ENCODE measurements around the gene STK35. TPM values are rescaled to one million over a fixed set of nuclear protein-coding genes. Genes with fewer than 3 reads are reported as not detected.

Gene STK35
- total and polyA plus RNA-seq, 2 experiments from 2014 or later: 14.2 to 59.7 TPM

- no peak for DNase-seq (ENCODE audit: low spot score)
- no peaks in the 10 kb centered on the region for H3K27me3 ChIP-seq (ENCODE audit: insufficient read depth)
- no peaks in the 10 kb centered on the region for H3K36me3 Mint-ChIP-seq (ENCODE audit: low read depth)
- no peaks in the 10 kb centered on the region for H3K36me3 ChIP-seq (ENCODE audit: insufficient read depth)
- 0 out of 2 replicates have a peak, but pooled peaks cover 8% of the 10 kb centered on the region for H3K4me1 ChIP-seq (ENCODE audit: insufficient read depth)
- no peak overlapping the region for H3K27ac Mint-ChIP-seq
- H3K4me1 Mint-ChIP-seq: peaks cover 9% of the 10 kb centered on the region
- H3K4me3 ChIP-seq: no peak overlapping the region
- no peak for ATAC-seq
- no peaks in the 10 kb centered on the region for H3F3A ChIP-seq (replicated peaks; ENCODE audit: low read depth)
- no peak overlapping the region for H3K4me2 ChIP-seq
- H4K20me1 ChIP-seq (replicated peaks; ENCODE audit: insufficient read depth): no peaks in the 10 kb centered on the region
- H2AFZ ChIP-seq: no peak overlapping the region
- H3K9me3 Mint-ChIP-seq: no peaks in the 10 kb centered on the region
- no peaks in the 10 kb centered on the region for H3K79me2 ChIP-seq (replicated peaks; ENCODE audit: insufficient read depth)
- no peak for TF ChIP-seq STAT1 (IDR thresholded peaks at IDR 0.05; ENCODE audit: unreplicated experiment)
- TF ChIP-seq, protein P1, sequence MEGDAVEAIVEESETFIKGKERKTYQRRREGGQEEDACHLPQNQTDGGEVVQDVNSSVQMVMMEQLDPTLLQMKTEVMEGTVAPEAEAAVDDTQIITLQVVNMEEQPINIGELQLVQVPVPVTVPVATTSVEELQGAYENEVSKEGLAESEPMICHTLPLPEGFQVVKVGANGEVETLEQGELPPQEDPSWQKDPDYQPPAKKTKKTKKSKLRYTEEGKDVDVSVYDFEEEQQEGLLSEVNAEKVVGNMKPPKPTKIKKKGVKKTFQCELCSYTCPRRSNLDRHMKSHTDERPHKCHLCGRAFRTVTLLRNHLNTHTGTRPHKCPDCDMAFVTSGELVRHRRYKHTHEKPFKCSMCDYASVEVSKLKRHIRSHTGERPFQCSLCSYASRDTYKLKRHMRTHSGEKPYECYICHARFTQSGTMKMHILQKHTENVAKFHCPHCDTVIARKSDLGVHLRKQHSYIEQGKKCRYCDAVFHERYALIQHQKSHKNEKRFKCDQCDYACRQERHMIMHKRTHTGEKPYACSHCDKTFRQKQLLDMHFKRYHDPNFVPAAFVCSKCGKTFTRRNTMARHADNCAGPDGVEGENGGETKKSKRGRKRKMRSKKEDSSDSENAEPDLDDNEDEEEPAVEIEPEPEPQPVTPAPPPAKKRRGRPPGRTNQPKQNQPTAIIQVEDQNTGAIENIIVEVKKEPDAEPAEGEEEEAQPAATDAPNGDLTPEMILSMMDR (conservative IDR thresholded peaks at IDR 0.05; ENCODE audit: low read depth in 2 of 2): no peak
- no peak for TF ChIP-seq ZNF114 (CRISPR knock-in tag; IDR thresholded peaks at IDR 0.05)
- no peak for TF ChIP-seq NANOG (IDR thresholded peaks at IDR 0.05; ENCODE audit: borderline replicate concordance)
- TF ChIP-seq, protein P2, sequence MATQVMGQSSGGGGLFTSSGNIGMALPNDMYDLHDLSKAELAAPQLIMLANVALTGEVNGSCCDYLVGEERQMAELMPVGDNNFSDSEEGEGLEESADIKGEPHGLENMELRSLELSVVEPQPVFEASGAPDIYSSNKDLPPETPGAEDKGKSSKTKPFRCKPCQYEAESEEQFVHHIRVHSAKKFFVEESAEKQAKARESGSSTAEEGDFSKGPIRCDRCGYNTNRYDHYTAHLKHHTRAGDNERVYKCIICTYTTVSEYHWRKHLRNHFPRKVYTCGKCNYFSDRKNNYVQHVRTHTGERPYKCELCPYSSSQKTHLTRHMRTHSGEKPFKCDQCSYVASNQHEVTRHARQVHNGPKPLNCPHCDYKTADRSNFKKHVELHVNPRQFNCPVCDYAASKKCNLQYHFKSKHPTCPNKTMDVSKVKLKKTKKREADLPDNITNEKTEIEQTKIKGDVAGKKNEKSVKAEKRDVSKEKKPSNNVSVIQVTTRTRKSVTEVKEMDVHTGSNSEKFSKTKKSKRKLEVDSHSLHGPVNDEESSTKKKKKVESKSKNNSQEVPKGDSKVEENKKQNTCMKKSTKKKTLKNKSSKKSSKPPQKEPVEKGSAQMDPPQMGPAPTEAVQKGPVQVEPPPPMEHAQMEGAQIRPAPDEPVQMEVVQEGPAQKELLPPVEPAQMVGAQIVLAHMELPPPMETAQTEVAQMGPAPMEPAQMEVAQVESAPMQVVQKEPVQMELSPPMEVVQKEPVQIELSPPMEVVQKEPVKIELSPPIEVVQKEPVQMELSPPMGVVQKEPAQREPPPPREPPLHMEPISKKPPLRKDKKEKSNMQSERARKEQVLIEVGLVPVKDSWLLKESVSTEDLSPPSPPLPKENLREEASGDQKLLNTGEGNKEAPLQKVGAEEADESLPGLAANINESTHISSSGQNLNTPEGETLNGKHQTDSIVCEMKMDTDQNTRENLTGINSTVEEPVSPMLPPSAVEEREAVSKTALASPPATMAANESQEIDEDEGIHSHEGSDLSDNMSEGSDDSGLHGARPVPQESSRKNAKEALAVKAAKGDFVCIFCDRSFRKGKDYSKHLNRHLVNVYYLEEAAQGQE (IDR thresholded peaks at IDR 0.05; ENCODE audit: unreplicated experiment): no peak
- no peak for TF ChIP-seq EZH2 (IDR thresholded peaks at IDR 0.05; ENCODE audit: low read depth, unreplicated experiment)
- no peak for TF ChIP-seq CREB1 (CRISPR knock-in tag; IDR thresholded peaks at IDR 0.05; ENCODE audit: low read depth)
- no peak for TF ChIP-seq JUNB (IDR thresholded peaks at IDR 0.05; ENCODE audit: unreplicated experiment)
- 0 out of 2 replicates have a peak, but pooled peaks cover 2% of the 10 kb centered on the region for H3K9me2 ChIP-seq (ENCODE audit: insufficient read depth)
- peaks cover 15% of the 10 kb centered on the region for H3K27me3 Mint-ChIP-seq (ENCODE audit: insufficient read depth, low read depth, poor library complexity)
- no peak overlapping the region for H3K27ac ChIP-seq (ENCODE audit: low read depth)
- no peak overlapping the region for H3K4me3 Mint-ChIP-seq
Observed at GRCh38 chr20:2163312-2163711, 61.7 kb downstream of the STK35 start.

DNA sequence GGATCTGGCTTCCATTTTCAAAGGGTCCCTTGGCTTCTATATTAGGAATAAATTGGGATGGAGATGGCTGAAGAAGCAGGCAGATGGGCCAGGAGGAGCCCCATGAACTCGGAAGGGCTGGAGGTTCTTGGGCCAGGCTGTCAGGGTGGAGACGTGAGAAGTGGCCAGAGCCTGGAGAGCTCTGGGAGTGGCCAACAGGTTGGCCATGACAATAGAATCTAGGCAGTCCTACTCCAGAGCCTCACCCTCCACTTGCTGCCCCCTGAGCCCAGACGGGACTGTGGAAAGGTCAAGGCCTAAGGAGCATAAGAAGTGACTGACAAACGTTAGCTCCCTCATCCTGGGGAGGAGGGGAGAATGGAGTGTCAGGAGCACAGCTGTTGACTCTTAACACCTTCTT lies 62.1 kb downstream of the STK35 start:
- Mint-ChIP-seq H3K36me3 (ENCODE audit: low read depth) (no peaks in the 10 kb centered on the region), H3K4me3 (no peak overlapping the region), H3K27me3 (ENCODE audit: insufficient read depth, low read depth, poor library complexity) (peaks cover 15% of the 10 kb centered on the region), H3K4me1 (peaks cover 9% of the 10 kb centered on the region), H3K27ac (no peak overlapping the region), H3K9me3 (no peaks in the 10 kb centered on the region)
- Histone ChIP-seq H3K27me3 (ENCODE audit: insufficient read depth) (no peaks in the 10 kb centered on the region), H3K36me3 (ENCODE audit: insufficient read depth) (no peaks in the 10 kb centered on the region), H3K9me2 (ENCODE audit: insufficient read depth) (0 out of 2 replicates have a peak, but pooled peaks cover 2% of the 10 kb centered on the region), H4K20me1 (replicated peaks; ENCODE audit: insufficient read depth) (no peaks in the 10 kb centered on the region), H3K4me2 (no peak overlapping the region), H3K4me3 (no peak overlapping the region), H3K27ac (ENCODE audit: low read depth) (no peak overlapping the region), H3K79me2 (replicated peaks; ENCODE audit: insufficient read depth) (no peaks in the 10 kb centered on the region), H3K4me1 (ENCODE audit: insufficient read depth) (0 out of 2 replicates have a peak, but pooled peaks cover 8% of the 10 kb centered on the region), H2AFZ (no peak overlapping the region), H3F3A (replicated peaks; ENCODE audit: low read depth) (no peaks in the 10 kb centered on the region)
- ATAC-seq (no peak), DNase-seq (ENCODE audit: low spot score) (no peak)
- TF ChIP-seq, protein P1 (conservative IDR thresholded peaks at IDR 0.05; ENCODE audit: low read depth in 2 of 2): no peak
- no peak for TF ChIP-seq NANOG (IDR thresholded peaks at IDR 0.05; ENCODE audit: borderline replicate concordance)
- TF ChIP-seq, protein P3, sequence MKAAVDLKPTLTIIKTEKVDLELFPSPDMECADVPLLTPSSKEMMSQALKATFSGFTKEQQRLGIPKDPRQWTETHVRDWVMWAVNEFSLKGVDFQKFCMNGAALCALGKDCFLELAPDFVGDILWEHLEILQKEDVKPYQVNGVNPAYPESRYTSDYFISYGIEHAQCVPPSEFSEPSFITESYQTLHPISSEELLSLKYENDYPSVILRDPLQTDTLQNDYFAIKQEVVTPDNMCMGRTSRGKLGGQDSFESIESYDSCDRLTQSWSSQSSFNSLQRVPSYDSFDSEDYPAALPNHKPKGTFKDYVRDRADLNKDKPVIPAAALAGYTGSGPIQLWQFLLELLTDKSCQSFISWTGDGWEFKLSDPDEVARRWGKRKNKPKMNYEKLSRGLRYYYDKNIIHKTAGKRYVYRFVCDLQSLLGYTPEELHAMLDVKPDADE (IDR thresholded peaks at IDR 0.05): no peak
- TF ChIP-seq EZH2phosphoT487 (IDR thresholded peaks at IDR 0.05; ENCODE audit: unreplicated experiment): no peak
- no peak for TF ChIP-seq JUNB (IDR thresholded peaks at IDR 0.05; ENCODE audit: unreplicated experiment)
- no peak for TF ChIP-seq POLR2AphosphoS5 (IDR thresholded peaks at IDR 0.05; ENCODE audit: low read depth)
- TF ChIP-seq CREB1 (CRISPR knock-in tag; IDR thresholded peaks at IDR 0.05; ENCODE audit: low read depth): no peak
- TF ChIP-seq STAT1 (IDR thresholded peaks at IDR 0.05; ENCODE audit: unreplicated experiment): no peak
